ENCODE measurements around the gene TBC1D32. TPM values are rescaled to one million over a fixed set of nuclear protein-coding genes. Genes with fewer than 3 reads are reported as not detected.

The TBC1D32 gene
- total RNA-seq, 1 experiment from 2014 or later = 9.0 TPM

GRCh38 chr6:121160276-121160675 is 174.0 kb downstream of the TBC1D32 start:
- H3K36me3 Mint-ChIP-seq (ENCODE audit: insufficient read depth in 1 of 3, low read depth in 3 of 3) = peaks cover 0 to 35% (median 5%) of the 10 kb centered on the region in 3 experiments; a peak in 6 of 7 replicates

More at GRCh38 chr6:121160276-121160675, 174.0 kb downstream of the TBC1D32 start:
- Mint-ChIP-seq H3K27me3 (ENCODE audit: low read depth) (no peaks in the 10 kb centered on the region), H3K9me3 (peaks cover 0 to 3% of the 10 kb centered on the region in 2 experiments; a peak in 1 of 5 replicates), H3K4me1 (peaks cover 12 to 15% of the 10 kb centered on the region in 2 experiments), H3K27ac (no peak overlapping the region), H3K4me3 (no peak overlapping the region)
- H3K56ac ChIP-seq (ENCODE audit: insufficient read length, low read depth, low read length) = no peak overlapping the region
- H3K14ac ChIP-seq (ENCODE audit: insufficient read depth, low read length) = no peak overlapping the region
- no peak for DNase-seq
- H2BK15ac ChIP-seq (ENCODE audit: low read depth, low read length) = no peak overlapping the region
- H4K20me1 ChIP-seq (ENCODE audit: control insufficient read depth, insufficient read depth, insufficient read length) = no peaks in the 10 kb centered on the region
- no peaks in the 10 kb centered on the region for H3K23me2 ChIP-seq (ENCODE audit: insufficient read length, low read depth, low read length, poor library complexity, severe bottlenecking)
- H2BK20ac ChIP-seq (ENCODE audit: low read depth, low read length, poor library complexity, severe bottlenecking) = no peak overlapping the region
- no peak overlapping the region for H4K91ac ChIP-seq (ENCODE audit: insufficient read length, low read depth, low read length)
- no peak overlapping the region for H2BK5ac ChIP-seq (ENCODE audit: insufficient read length, low read length)
- no peak overlapping the region for H4K8ac ChIP-seq (replicated peaks; ENCODE audit: insufficient read length, low read depth, low read length)
- H3K4ac ChIP-seq (ENCODE audit: low read depth, low read length) = no peak overlapping the region
- no peak overlapping the region for H3K27ac ChIP-seq (ENCODE audit: insufficient read length, low read depth, low read length)
- no peak overlapping the region for H2BK120ac ChIP-seq (ENCODE audit: low read depth, low read length, poor library complexity, severe bottlenecking)
- WGBS (ENCODE audit: extremely low coverage, insufficient read length, low lambda C conversion rate) = no CpG with 5 or more reads among the region's 2 CpGs
- H3K27me3 ChIP-seq (ENCODE audit: insufficient read depth, low read length) = no peaks in the 10 kb centered on the region
- no peak overlapping the region for H2BK12ac ChIP-seq (ENCODE audit: insufficient read length, low read depth, low read length)
- H3K79me2 ChIP-seq (ENCODE audit: insufficient read depth, low read length) = no peaks in the 10 kb centered on the region
- H3K9ac ChIP-seq (ENCODE audit: extremely low read depth, insufficient read length, low read length) = no peak overlapping the region
- no peak overlapping the region for H3K4me2 ChIP-seq (ENCODE audit: insufficient read depth, insufficient read length, low read length)
- no peak overlapping the region for H2AFZ ChIP-seq (ENCODE audit: low read length)
- no peak overlapping the region for H3K23ac ChIP-seq (ENCODE audit: insufficient read length, low read depth, low read length)
- H3K79me1 ChIP-seq (ENCODE audit: insufficient read depth, low read depth, low read length, poor library complexity, severe bottlenecking) = no peaks in the 10 kb centered on the region
- H3K9me3 ChIP-seq (ENCODE audit: control insufficient read depth, low read depth, low read length) = no peaks in the 10 kb centered on the region
- no peak overlapping the region for H3T11ph ChIP-seq (ENCODE audit: low read length)
- no peaks in the 10 kb centered on the region for H3K4me1 ChIP-seq (ENCODE audit: insufficient read depth, low read length)
- H2AK5ac ChIP-seq (ENCODE audit: insufficient read length, low read length) = no peak overlapping the region
- TF ChIP-seq, protein P1, sequence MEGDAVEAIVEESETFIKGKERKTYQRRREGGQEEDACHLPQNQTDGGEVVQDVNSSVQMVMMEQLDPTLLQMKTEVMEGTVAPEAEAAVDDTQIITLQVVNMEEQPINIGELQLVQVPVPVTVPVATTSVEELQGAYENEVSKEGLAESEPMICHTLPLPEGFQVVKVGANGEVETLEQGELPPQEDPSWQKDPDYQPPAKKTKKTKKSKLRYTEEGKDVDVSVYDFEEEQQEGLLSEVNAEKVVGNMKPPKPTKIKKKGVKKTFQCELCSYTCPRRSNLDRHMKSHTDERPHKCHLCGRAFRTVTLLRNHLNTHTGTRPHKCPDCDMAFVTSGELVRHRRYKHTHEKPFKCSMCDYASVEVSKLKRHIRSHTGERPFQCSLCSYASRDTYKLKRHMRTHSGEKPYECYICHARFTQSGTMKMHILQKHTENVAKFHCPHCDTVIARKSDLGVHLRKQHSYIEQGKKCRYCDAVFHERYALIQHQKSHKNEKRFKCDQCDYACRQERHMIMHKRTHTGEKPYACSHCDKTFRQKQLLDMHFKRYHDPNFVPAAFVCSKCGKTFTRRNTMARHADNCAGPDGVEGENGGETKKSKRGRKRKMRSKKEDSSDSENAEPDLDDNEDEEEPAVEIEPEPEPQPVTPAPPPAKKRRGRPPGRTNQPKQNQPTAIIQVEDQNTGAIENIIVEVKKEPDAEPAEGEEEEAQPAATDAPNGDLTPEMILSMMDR (conservative IDR thresholded peaks at IDR 0.05) = no peak
- H4K5ac ChIP-seq (ENCODE audit: insufficient read length, low read depth, low read length) = no peak overlapping the region
- no peak overlapping the region for H3K18ac ChIP-seq (ENCODE audit: insufficient read length, low read depth, low read length)
